HG02938 (cell line): Measurements from ENCODE around the gene DLEU7.

Experiments used
- ATAC-seq: cut with Tn5 transposase; IDR thresholded peaks from one replicate; pipeline ENCODE4 v1.9.1; 2021; ENCODE audit warnings: mild to moderate bottlenecking, moderate library complexity; ENCODE audit not compliant: unreplicated experiment

The DLEU7 gene

DNA sequence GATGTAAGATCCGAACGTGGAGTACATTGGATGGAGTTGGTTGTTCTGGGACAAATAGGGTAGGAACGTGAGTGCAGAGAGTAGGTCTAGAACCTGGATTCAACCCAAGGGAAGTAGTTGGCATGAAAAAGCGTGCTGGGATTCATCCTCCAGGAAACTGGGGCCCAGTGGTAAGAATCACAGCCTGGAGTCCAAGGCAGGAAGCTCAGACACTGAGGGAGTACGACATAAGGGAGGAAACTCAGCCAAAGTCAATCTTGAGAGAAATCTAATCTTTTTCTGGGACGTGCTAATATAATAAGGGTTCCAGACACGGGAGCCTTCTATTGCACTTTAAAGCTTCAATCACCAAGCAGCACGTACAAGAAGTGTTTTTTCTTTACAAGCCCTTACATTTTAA is 46.4 kb downstream of the DLEU7 start:
- no peak for ATAC-seq

DNA sequence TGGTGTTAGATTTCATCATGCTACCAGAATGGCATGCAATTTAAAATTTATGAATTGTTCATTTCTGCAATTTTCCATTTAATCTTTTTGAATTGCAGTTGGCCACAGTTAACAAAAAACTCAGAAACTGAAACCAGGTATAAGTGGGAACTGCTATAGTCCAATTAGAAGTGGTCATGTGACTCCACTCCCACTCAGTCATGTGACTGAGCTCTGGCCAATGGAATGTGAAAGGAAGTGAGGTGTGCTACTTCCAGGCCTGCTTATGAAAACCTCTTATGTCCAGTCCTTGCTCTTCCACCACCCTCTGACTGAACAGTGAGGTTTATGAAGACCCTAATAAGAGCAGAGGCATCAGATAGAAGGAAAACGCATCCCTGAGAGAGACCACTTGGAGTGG is 47.0 kb downstream of the DLEU7 start:
- ATAC-seq: no peak

DNA sequence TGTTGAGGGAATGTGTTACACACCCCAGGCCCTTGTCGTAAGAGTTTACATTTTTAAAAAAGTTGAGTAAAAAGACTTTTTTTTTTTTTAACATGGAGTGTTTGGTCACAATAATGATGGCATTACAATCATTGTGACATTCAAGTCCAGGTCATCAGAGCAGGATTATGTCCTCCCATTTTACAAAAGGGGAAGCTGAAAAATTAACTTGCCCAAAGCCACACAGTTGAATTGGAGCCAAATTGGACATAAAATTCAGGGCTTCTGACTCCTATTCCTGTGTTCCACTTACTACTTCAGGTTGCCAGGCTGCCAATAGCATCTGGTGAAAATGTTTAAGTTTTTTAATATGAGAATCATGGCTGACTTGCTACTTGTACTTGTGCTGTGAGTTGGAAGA is 49.3 kb downstream of the DLEU7 start:
- no peak for ATAC-seq

DNA sequence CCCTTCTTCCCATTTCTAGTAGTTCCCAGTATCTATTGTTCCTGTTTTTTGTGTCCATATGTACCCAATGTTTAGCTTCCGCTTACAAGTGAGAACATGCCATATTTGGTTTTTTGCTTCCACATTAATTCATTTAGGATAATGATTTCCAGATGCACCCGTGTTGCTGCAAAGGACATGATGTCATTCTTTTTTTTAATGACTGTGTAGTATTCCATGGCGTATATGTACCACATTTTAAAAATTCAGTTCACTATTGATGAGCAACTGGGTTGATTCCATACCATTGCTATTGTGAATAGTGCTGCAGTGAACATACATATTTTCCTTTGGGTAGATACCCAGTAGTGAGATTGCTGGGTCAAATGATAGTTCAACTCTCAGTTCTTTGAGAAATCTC is 50.5 kb downstream of the DLEU7 start:
- ATAC-seq: no peak

DNA sequence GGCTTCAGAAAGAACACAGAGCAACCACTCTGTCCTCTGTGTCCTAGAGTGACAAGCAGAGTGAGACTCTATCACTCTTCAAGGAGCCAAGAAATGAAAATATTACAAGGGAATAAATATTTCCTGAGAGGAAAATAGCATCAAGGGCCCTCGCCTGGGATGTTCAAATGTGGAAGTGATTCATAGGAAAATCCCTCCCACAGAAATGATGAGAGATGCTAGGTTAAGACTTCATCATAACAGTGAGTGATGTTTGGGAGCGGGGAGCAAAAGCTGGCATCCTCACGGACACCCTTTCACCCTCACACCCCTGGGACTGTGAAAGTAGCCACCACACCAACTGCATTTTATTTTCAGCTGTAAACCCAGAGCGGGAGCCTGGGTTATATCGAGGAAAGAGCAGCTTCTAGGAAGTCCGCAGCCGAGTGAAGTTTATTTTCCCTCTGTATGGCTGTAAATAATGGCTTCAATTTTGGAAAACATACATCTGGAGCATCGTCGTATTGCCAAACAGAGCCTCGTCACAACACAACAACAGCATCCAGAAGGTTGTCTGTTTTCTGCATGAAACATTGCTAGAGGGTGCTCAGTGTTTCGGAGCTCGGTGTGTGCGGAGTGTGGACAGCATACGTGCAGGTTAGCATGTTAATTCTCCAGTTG is 54.8 kb downstream of the DLEU7 start:
- ATAC-seq: no peak

DNA sequence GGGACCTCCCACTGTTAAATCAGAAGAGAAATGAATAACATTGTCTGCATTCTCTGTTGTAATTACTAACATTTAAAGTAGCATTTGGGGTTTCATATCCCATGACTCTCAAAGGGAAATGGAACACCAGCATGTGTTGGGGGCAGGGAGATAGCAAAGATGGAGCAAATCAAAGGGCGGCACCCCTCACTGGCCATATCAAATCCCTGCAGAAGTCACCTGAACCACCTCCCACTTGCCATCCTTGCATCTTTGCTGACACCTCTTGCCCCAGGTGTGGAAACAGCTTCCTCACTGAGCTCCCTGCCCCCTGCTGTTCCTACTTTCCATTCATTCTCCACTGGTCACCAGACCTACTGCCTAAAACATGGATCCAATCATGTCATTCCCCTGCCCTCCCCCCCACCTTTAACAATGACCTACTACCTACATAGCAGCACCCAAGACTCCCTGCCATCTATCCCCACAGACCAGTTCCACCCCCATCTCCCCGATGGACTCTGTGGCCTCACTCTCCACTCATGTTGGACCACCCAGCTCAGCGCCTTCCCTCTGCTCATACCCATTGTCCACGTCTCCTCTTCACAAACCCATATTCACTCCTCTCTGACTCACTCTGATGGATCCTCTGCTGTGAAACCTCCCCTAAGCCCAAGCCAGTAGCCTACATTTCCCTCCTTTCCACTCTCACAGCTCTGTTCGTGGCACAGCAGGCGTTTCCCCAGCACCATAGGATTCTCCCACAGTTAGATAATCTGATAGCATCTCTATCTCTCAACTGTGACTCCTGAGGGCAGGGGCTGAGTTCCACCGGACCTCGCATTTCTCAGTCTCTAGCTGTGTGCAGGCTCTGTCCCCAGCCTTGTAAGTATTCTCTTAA is 55.9 kb downstream of the DLEU7 start:
- no peak for ATAC-seq

DNA sequence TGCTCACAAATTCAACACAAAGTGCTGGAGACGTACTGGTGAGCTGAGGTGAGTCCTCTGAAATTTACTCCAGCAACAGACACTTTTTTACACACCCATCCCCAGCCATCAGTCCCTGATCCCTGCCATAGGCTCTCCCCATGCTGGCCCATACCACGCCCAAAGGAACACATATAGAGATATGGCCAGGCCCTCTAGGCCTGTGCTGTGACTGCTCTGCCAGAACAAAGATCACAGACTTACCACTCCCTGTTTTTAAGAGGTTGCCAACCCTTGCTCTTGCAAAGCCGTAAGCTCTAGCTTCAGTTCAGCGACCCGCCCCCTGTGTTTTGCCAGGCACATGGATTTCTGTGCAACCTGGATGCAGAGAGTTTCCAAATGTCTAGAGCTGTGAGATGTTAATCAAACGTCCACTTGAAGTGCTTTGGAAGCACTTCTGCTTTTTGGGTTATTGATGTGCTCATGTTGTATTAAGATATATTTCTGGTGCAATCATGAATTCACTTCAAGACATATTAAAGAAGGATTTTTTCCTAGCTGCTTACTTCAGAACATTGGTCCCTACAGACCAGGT is 59.7 kb downstream of the DLEU7 start:
- no peak for ATAC-seq

DNA sequence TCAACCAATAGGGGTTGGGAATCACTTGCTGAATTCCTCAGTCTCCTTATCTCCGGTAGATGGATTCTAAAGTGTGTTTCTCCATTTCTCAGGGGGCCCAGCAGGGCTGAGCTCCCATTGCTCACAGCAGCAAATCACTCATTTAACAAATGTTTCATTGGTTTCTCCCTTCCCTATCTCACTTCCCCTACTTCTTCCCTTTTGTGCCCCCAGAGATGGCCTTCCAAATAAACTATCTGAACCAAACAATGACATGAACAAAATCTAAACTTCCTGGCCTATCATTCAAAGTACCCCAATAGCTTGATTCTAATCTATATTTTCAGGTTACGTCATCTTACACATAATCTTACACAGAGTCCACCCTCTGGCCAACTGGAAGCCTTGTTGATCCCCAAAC is 60.4 kb downstream of the DLEU7 start:
- no peak for ATAC-seq

DNA sequence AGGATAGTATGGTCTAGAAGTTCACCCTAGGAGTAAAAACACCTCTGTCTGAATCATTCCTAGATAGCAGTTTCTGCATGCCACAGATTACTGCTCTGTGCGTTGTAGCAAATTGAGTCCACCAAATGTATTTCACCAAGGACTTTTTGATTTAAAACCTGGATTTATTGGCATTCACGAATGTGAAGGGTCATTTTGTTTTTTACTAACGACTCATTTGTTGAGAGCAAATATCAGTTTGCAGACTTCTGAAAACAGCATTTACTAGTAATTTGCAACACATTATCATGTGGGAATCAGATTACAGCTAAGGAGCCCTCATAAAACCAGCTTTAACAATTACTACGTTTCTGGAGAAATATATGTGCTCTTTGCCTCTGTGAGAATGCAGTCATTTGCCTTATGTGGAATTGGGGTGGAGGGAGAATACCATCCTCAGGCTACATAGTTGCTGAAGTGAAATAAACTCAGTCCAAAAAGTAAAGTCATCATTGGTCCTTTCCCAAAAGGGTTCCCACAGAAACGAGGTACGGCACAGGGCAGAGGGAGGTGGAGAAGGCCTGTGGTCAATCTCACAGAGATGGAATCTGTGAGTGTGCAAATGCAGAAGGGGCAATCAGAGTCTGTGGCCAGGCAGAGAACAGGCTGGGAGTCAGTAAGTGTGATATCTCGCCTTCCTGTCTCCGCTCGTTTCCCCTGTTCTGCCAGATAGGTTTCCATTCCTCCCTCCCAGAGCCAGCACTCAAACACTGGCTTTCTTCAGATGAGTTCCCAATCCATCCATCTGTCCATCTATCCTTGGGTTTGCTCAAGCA is 63.1 kb downstream of the DLEU7 start:
- ATAC-seq: no peak

DNA sequence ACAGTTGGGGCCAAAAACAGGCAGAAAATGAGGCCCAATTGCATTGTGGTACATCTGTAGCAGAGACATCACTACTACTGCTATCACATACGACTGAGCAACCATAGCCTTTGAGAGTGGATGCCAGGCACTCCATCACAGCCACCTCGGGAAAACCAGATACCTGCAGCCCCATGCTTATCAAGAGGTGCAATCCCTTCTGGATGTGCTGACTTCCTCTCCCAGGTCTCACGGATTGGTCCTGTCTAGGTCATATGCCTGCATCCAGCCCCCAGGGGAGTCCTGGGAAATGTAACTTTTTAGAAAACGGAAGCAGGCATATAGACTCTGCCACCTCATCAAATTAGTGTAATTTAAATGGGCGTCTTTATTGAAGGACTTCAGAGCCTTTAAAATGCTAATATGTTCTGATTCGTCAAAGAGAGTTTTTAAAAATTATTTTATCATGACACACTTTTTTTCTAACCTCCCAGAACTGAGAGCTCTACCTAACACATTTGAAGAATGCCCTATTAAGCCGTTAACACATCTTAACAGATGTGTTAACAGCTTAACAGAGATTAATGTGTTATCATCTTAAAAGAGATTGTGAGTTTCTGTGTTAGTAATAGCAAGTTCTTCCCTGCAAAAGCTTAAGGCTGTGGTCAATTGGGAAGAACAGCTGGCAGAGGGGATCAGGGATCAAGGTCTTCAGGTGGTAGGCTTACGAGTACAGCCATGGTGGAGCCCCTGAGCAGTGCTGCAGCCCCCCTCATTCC is 63.9 kb downstream of the DLEU7 start:
- ATAC-seq: no peak
